SK-N-MC (cell line): ENCODE data around the gene FAM98C.

Experiments used
- EZH2 ChIP-seq: fragments of 200-600 bp; sonication (generic); IDR thresholded peaks from one replicate; pipeline ENCODE4 v1.6.1; 2017; ENCODE audit warnings: antibody characterized with exemption
- POLR2AphosphoS5 ChIP-seq: IDR thresholded peaks from 2 replicates; pipeline ENCODE4 v1.6.1; 2012; ENCODE audit warnings: mild to moderate bottlenecking, low read depth, low read length, borderline replicate concordance

GRCh38 chr19:38453596-38453995 lies 50.7 kb downstream of the FAM98C start:
- TF ChIP-seq EZH2 (no peak), POLR2AphosphoS5 (no peak)
